ENCODE measurements around the gene PIP5K1B.

PIP5K1B gene

DNA sequence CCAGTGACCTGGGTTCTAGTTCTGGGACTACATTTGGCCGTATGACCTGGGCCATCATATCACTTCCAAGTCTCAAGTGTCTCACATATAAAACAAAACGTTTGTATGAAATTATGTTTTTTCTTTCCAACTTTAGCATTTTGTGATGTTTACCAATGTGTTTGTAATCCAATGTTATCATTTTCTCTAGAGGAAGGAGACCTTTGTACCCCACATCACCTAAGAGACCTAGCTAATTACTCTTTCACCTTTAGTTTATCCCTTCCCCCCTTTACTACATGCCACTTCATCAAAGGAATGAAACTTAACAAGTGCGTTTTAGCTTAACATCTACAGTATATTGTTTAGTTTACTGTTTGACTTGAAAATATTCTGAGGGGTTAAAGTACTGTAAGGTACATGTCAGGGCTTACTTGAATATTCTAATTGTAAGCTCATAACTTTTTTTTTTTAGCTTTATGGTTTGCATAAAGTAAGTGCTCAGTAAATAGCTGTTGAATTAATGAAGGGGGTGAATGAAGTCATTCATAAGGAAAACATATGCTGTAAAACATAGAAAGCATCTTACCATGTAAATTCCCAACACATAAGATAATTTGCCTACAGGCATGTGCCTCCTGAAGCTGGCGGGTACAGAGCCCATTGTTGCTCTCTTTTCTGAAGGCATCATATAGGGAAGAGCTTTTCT is 2.9 kb downstream of the PIP5K1B start:
- no peak for DNase-seq (ENCODE audit: low read depth, low spot score)

GRCh38 chr9:68708513-68708912 is 3.5 kb downstream of the PIP5K1B start:
- no peak for DNase-seq (ENCODE audit: low read depth, low spot score)

DNA sequence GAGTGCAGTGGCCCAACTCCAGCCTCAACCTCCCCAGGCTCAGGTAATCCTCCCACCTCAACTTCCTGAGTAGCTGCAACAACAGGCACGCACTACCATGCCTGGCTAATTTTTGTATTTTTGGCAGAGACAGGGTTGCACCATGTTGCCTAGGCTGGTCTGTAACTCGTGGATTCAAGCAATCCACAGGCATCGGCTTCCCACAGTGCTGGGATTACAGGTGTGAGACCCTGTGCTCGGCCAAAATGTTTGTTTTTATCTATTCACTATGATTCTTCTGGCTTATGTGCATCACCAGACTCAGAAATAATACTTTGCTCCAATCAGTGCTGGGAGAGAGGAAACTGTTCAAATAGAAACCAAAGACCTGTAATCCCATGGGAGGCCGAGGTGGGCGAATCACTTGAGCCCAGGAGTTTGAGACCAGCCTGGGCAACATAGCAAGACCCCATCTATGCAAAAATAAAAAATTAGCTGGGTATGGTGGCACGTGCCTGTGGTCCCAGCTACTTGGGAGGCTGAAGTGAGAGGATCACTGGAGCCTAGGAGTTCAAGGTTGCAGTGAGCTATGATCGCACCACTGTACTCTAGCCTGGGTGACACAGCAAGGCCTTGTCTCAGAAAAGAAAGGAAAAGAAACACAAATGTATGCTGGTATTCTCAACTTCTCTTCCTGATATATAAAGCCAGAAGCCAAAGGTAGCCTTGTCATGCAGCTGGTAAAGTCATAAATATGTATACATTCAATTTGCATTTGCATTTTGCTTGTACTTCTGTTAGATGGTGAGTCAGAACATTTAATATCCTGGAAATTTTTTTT is 4.5 kb downstream of the PIP5K1B start:
- no peak for DNase-seq (ENCODE audit: low read depth, low spot score)

- DNase-seq (ENCODE audit: low read depth, low spot score), result no peak
Measured at GRCh38 chr9:68710111-68710471, 5.1 kb downstream of the PIP5K1B start.

DNA sequence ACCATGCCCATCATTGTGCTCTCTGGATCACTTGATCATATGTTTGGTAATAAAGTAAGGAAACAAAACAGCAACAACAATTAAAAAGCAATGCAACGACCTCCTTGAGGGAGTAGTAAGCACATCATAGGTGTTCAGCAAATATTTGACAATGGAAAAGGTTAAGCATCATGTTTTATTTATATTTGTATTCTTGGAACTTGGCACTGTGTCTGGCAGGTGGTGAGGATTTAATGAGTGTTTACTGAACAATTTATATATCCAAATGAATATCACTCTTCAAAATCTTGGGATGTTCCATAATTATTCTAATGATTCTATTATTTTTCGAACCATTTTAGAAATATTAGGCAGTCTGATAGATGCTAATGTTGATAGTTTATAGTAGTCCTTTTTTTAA is 6.2 kb downstream of the PIP5K1B start:
- DNase-seq (ENCODE audit: low read depth, low spot score), result no peak

DNA sequence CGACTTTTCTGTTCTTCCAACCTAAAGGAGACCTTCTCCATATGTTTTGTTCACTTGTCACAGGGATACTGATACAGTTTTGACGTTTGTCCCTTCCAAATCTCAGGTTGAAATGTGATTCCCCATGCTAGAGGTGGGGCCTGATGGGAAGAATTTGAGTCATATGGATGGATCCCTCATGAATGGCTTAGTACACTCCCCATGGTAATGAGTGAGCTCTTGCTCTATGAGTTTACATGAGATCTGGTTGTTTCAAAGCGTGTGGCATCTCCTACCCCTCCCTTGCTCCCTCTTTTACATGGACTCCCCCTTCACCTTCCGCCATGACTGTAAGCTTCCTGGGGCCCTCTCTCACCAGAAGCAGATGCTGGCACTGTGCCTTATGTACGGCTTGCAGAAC is 6.9 kb downstream of the PIP5K1B start:
- no peak for DNase-seq (ENCODE audit: low read depth, low spot score)

DNA sequence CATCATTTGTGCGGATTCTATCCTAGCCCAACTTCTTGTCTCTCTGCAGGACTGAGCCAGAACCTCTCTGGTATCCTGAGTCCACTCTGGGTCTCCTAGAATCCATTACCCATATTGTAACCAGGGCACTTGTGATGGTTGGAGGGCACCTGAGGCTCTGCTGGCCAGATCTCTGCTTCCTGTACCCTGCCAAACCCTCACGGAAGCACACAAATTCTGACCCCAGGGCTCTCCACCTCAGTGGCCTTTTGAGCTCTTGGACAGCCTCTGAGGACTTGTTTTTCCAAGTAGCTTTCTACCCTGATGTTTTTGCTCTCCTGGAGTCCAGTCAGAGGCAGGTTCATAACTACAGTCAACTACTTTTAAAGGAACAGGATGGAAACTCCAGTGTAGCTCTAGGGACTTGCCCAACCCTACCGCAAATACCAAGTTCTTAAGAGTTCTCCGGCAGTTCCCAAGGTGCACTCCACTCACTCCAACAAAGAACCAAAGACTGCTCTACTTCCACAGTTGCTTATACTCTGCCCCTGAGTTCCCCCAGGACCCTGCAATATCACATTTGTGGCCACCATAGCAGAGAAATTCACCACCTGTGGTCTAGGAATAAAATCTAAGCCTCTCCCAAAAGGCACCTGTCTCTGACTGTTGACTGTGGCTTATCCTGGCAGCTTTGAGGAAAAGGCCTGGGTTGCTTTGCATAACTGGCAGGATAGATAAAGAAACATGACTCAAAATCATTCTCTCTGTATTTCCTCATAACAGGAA is 9.6 kb downstream of the PIP5K1B start:
- DNase-seq (ENCODE audit: low read depth, low spot score), result no peak

DNA sequence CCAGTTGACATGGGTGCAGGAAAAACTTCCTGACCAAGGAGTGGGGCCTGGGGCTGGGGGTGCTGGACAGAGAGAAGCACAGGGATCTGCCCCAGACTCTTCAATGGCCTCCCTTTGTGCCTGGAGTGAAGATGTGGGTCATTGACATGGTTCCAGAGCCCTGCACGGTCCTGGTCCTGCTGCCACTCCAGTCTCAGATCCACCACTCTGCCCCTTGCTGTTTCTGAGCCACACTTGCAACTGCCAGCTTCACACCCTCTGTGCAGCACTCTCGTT is 10.1 kb downstream of the PIP5K1B start:
- no peak for DNase-seq (ENCODE audit: low read depth, low spot score)

- DNase-seq (ENCODE audit: low read depth, low spot score), result no peak
Measured at GRCh38 chr9:68717552-68718443, 12.8 kb downstream of the PIP5K1B start.

DNA sequence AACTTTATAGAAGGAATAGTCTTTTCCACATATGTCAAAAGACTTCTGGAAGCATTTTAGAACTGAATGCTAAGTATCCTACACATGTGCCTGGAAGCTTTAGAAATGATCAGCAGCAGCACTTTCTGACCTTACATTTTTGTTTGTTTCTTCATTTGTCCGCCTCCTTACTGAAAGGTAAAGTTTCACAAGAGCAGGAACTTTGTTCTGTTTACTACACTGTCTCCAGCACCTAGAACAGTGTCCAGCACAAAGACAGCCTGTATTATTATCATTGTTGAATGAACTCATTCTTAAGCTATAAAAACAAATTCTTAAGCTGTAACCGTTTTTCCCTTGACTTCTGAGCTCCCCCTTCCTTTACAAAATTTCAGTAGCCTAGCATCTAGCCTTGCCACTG is 14.8 kb downstream of the PIP5K1B start:
- DNase-seq (ENCODE audit: low read depth, low spot score), result no peak

GRCh38 chr9:68720656-68721313 is 15.7 kb downstream of the PIP5K1B start:
- DNase-seq (ENCODE audit: low read depth, low spot score), result no peak

DNA sequence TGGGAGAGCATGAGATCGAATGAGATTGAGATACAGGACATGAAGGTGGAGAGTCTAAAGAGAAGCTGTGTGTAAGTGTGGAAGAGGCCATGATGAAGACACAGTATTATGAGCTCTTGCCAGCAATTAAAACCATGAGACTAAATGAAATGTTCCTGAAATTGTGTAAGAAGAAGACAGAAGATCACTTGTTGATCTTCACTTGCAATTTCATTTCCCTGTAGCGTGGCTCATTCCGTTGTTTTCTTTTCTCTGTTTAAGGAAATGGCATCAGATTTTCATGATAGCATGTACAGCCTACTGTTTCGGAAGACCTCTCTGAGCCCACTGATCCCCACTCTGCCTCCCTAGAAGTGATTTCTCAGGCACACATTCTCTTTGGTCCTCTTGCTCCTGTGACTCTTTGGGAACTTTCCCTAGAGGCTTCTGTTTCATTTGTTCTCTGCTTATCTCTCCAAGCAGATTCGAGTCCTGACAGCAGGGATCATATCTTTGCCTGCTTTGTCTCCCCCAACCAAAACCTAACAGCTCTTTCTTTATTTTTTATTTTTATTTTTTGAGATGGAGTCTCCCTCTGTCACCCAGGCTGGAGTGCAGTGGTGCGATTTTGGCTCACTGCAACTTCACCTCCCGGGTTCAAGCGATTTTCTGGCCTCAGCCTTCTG is 16.8 kb downstream of the PIP5K1B start:
- no peak for DNase-seq (ENCODE audit: low read depth, low spot score)

DNA sequence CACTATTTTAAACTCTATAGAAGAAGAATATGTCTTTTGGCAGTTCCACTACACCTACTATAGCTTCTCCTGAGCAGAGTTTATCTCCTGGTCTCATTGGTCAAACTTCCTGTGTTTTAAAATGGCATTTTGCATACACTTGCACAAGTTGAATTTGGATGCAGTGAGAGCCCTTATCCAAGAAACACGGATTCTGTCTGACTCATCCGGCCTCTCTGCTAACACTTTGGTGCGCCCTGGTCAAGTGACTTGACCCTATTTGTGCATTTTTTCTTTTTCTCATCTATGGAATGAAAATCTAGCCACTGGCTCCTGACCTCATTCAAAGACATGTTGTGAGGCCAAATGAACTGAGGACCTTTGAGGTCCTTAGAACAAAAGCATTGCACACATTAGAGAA is 20.0 kb downstream of the PIP5K1B start:
- no peak for DNase-seq (ENCODE audit: low read depth, low spot score)

DNA sequence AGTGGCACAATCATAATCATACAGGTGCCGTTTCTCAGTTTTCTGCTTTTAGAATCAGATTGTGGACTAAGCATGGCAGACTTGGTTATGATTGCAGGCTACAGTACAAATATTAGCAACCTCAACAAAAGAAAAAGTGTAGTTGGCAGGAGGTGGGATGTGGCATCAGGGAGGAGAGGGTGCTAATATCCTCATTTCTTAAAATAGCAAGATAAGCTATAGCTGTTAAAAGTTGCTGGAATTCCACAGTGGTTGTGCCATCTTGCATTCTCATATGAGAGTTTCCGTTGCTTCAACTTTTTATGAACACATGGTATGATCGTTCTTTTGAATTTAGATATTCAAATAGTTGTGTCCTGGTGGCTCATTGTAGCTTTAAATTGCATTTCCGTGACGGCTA is 21.4 kb downstream of the PIP5K1B start:
- DNase-seq (ENCODE audit: low read depth, low spot score), result no peak

GRCh38 chr9:68727636-68728035 is 22.6 kb downstream of the PIP5K1B start:
- no peak for DNase-seq (ENCODE audit: low read depth, low spot score)

DNA sequence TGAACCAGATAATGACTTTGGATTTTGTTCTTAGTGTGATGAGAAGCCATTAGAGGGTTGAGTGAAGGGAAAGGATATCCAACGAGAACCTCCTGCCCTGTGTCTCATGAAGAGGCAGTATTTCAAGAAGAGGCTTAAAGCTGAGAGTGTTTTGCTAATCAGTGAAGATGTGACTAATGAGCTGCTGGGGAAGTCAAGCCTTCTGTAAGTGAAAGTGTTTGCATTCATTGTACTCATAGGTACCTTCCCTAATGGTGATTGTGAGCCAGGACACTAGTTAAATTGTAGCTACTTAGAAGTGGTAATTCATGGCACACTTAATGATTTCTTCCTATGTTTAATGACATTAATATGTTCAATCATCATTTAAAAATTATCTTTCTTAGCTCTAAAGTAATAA is 23.7 kb downstream of the PIP5K1B start:
- no peak for DNase-seq (ENCODE audit: low read depth, low spot score)

DNA sequence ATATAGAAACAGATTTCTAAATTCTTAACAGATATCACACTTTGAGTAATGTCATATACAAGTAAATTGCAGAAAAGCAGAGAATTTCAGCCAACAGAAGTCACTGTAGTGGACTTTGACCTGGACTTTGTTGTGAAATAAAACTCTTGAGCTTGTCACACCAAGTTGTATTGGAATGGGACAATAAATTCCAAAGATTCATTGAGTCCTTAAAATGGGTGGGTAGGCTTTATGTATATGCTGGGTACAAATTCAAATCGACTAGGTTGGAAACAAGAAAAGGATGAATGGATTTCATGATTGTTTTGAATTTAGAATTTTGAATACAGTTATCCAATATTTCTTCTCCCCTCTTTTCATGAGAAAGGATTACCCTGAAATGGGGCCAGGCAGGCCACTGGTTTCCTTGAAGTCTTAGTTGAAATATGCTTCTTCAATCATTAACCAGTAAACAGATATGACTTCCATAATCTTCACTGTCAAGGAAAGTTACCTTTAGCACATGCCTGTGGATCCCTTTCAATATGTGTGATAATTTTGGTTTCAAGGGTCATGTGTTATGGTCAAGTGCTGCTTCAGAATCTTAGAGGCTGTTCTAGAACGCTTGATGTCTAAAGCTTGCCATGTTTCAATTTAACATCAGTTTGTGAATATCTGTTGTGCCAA is 25.7 kb downstream of the PIP5K1B start:
- DNase-seq (ENCODE audit: low read depth, low spot score), result no peak

DNA sequence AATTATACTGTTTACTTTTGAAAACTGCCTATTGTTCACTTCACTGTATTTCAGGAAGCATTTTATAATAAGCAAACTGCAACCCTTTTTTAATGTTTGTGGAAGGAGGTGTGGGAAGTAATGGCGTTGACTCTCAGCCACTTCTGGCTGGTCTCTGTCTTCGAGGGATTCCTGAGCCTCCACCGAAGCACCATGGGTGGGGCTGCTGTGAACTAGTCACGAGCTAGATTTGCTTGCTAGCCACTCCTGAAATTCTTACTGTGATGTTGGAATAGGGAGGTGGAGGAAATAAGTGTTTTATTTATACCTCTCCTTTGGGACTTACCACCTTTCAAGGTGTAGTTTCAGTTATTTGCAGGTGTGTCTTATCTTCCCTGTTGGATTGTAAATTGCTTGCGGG is 26.8 kb downstream of the PIP5K1B start:
- no peak for DNase-seq (ENCODE audit: low read depth, low spot score)

DNA sequence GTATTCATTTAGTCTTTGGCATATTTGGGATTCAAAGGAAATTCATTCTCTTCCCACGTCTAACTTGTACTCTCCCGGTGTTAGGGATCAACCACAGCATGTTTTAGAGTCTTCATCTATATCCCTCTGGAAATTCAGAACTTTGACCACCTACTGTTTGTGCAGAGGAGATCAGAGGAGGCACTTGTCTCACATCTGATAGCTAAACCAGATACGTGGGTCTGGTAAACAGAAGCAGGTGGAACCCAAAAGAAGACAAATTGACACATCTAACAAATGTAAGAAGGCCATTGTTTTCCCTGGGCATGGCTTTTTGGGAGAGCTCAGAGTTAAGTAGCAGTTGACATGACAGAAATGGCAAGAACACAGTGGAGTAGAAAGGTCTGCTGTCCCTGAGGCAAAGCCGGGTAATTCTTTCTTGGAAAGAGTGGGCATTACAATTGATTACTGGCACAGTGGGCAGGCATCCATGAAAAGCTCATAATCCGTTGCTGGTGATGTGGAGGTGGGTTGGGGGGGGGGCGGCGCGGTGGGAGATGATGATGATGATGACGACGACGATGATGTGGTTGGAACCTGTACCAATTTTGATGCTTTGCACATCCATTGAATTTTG is 27.5 kb downstream of the PIP5K1B start:
- no peak for DNase-seq (ENCODE audit: low read depth, low spot score)

GRCh38 chr9:68733021-68733405 is 28.0 kb downstream of the PIP5K1B start:
- no peak for DNase-seq (ENCODE audit: low read depth, low spot score)

Measured in brain pericyte (primary cell).